ENCODE measurements around the gene CFAP43.

The CFAP43 gene

DNA sequence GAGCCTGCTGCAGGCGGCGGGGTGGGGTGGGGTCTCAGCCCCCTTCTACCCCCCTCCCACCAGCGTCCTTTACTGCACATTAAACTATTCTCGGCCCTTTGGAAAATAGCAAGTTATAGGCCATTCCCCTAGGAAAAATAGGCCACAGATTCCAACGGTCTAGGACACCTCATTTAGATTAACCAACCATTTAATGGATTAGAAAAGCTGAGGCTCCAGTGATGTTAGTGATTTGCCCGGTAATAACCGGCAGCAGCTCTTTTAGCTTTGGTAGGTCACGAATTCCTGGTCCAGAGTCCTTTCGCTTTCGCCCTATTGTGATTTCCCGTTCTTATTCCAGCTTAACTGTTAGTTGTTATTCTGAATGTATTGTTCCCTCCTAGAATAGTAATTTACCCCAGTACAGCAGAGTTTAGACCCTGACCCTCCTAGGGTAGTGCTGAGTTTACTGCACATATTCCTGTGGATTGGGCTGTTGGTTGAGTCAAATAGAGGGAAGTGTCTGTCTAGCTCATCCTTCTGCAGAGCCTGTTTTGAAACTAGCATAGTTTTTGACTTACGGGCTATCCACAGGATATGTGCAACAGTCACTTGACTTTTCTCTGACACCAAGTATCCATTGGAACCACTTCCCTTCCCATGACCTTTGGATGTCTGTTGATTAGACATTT is 23.3 kb upstream of the CFAP43 start:
- TF ChIP-seq, protein P1, sequence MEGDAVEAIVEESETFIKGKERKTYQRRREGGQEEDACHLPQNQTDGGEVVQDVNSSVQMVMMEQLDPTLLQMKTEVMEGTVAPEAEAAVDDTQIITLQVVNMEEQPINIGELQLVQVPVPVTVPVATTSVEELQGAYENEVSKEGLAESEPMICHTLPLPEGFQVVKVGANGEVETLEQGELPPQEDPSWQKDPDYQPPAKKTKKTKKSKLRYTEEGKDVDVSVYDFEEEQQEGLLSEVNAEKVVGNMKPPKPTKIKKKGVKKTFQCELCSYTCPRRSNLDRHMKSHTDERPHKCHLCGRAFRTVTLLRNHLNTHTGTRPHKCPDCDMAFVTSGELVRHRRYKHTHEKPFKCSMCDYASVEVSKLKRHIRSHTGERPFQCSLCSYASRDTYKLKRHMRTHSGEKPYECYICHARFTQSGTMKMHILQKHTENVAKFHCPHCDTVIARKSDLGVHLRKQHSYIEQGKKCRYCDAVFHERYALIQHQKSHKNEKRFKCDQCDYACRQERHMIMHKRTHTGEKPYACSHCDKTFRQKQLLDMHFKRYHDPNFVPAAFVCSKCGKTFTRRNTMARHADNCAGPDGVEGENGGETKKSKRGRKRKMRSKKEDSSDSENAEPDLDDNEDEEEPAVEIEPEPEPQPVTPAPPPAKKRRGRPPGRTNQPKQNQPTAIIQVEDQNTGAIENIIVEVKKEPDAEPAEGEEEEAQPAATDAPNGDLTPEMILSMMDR (IDR thresholded peaks at IDR 0.05; ENCODE audit: low read depth, low read length, missing control alignments): no peak
- H3K4me3 ChIP-seq (ENCODE audit: low read depth, low read length): peak overlapping the region; percentile 97
- DNase-seq (ENCODE audit: low read depth): no peak

DNA sequence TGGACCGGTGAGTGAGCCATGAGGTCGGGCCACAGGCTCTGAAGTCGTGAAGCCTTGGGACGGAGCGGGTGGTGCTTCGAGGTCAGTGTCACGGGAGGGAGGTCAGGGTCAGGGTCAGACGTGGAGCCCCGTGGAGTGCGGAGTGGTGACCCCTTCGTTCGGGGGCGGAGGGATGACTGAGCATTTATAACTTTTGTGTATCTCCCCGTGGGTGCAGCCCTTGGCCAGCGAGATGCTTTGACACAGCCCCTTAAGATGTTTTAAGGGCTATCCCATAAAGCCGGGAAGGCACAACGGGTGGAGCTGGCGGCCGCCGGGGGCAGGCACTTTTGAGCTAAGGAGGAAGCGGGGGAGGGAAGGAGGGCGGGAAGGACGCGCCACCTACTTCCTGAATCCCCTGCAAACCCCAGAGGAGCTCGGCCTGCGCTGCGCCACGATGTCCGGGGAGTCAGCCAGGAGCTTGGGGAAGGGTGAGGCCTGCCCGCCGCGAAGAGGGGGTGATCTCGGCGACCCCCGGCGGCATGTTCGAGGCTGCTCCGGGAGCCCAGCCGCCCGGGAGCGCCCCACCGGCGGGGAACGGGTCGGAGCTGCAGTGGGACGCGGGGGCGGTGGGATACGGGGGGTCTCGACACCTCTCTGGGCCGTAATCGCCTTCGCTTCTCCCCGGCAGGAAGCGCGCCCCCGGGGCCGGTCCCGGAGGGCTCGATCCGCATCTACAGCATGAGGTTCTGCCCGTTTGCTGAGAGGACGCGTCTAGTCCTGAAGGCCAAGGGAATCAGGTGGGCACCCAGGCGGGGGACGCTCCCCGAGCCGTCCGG is 22.5 kb upstream of the CFAP43 start, which contains the start of gene GSTO1:
TSS of gene GSTO1 (plus strand) at position 400 of the 818 bp plus-strand sequence. CDS start at position 437, 37 bp downstream.
- H3K4me3 ChIP-seq (ENCODE audit: low read depth, low read length): peak within 1 kb of the TSS; percentile 97
- DNase-seq (ENCODE audit: low read depth): no peak
- TF ChIP-seq, protein P1 (IDR thresholded peaks at IDR 0.05; ENCODE audit: low read depth, low read length, missing control alignments): peak; percentile 4

DNA sequence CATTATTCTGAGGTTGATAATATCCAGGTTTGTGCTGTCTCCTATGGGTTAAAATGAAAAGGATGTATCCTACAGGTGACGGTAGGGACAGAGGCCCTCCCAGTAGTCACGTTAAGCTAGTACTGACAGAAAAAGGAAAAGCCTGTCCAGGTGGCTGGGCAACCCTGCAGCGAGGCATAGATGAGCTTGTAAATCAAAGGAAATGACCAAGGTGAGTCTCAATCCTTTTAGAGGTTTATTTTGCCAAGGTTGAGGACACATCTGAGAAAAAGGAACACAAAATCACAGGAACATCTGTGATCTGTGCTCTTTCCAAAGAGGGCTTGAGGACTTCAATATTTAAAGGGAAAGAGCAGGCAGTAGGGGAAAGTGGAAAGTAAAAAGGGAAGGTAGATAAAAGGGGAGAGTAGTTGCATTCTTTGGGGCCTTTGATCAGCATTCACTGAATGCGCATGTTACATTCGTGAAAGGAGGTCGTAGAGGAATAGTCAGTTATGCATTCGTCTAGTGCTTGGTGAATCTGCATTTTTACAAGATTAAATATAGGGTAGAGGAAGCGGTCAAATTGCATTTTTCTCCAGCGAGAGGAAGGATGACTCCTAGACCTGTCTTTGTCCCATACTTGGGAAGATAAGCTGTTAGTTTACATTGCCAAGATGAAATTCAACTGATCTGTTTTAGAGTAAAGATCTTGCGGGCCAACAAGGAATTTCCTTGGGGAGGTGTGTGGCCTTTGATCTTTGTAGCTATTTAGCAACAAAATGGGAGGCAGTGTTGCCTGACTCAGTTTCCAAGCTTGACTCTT is 21.6 kb upstream of the CFAP43 start:
- no peak for DNase-seq (ENCODE audit: low read depth)
- peak overlapping the region; percentile 97 for H3K4me3 ChIP-seq (ENCODE audit: low read depth, low read length)
- TF ChIP-seq, protein P1 (IDR thresholded peaks at IDR 0.05; ENCODE audit: low read depth, low read length, missing control alignments): no peak

DNA sequence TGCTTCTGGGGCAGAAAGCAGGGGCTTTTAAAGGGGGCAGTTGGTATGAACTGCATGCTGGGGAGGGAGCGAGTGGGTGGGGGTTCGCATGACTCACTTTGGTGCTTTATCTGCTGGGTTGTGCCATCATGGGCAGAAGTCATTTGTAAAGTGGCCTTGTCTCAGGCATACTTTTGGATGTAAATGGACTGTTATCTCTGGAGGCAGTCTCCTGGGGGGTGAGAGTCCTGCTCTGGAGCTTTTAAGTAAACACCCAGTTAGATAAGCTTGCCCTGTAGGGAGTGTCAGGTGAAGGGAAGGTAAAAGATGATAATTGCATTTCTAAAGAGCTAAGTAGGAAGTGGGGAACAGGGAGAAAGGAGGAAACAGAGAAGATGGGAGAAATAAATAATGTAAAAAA is 20.9 kb upstream of the CFAP43 start:
- no peak for DNase-seq (ENCODE audit: low read depth)
- TF ChIP-seq, protein P1 (IDR thresholded peaks at IDR 0.05; ENCODE audit: low read depth, low read length, missing control alignments): no peak
- H3K4me3 ChIP-seq (ENCODE audit: low read depth, low read length): no peak overlapping the region

DNA sequence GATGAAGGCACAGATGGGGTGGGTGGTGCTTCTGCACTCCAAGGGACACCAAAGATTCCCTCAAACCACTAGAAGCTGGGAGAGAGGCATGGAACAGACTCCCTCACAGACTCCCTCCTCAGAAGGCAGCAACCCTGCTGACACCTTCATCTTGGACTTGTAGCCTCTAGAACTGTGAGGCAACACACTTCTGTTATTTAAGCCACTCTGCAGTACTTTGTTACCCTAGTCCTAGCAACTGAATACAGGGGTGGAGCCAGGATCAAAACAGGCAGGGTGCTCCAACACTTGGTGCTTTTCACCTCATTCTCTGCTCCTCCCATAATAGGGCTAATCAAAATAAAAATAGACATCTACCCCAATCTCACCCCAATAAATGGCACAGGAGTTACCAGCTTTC is 20.2 kb upstream of the CFAP43 start:
- no peak overlapping the region for H3K4me3 ChIP-seq (ENCODE audit: low read depth, low read length)
- TF ChIP-seq, protein P1 (IDR thresholded peaks at IDR 0.05; ENCODE audit: low read depth, low read length, missing control alignments): no peak
- no peak for DNase-seq (ENCODE audit: low read depth)

DNA sequence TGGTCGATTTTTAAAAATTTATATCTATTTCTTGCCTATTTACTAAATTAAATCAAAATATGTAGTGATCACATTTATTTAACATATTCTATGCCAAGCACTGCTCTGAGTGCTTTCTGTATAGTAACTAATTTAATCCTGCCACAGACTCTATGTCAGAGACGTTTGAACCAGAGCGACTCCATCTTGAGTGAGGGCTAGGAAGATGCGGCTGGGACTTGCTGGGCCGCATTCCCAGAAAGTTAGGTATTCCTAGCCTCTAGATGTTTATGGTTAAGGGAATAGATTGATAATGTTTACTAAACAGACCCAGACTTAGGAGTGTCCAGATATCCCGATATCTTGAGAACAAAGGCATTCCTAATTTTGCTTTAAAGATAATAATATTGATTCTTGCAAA is 19.3 kb upstream of the CFAP43 start:
- no peak for DNase-seq (ENCODE audit: low read depth)
- H3K4me3 ChIP-seq (ENCODE audit: low read depth, low read length): no peak overlapping the region
- TF ChIP-seq, protein P1 (IDR thresholded peaks at IDR 0.05; ENCODE audit: low read depth, low read length, missing control alignments): no peak
